C4-2B (cell line): ENCODE results near the gene CRIP2.

Experiments used
- ZFX ChIP-seq: fragments of 450-650 bp; IDR thresholded peaks from 2 replicates; pipeline ENCODE4 v1.6.1; 2017
- TF ChIP-seq, protein P1 (sequence below): fragments of 450-650 bp; conservative IDR thresholded peaks from 2 replicates; pipeline ENCODE4 v1.5.1; 2017; ENCODE audit warnings: mild to moderate bottlenecking

DNA sequence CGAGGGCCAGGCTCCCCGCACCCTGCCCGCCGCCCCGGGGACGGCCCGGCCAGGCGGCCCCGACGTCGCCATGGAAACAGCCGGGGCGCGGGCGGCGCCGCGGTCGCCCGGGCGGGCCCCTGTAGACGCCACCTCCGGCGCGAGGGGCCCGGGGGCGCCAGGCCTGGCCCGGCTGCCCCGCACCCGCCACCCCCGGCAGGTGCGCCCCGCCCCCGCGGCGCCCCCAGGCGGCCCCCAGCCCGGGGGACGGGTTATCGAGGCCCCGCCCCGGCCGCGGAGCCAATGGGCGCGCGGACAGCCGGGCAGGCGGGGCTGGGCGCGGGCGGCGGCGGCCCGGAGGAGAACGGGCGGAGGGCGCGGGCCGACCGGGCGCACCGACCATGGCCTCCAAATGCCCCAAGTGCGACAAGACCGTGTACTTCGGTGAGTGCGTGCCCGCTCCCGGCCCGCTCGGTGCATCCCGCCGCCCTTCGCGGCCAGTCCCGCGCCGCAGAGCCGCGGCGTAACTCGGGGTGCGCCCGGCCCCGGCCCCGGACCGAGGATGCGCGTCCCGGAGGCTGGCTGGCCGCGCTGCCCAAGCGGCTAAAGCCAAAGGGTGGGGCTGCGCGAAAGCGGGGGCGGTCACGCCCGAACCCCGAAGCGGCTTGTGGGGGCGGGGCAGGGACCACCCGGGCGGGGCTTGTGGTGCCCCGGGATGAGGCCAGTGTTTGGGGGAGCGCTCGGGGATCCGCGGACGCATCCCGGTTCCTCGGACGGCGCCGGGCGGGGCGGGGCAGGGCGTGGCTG, at the start of gene CRIP2:
- TF ChIP-seq, protein P1, sequence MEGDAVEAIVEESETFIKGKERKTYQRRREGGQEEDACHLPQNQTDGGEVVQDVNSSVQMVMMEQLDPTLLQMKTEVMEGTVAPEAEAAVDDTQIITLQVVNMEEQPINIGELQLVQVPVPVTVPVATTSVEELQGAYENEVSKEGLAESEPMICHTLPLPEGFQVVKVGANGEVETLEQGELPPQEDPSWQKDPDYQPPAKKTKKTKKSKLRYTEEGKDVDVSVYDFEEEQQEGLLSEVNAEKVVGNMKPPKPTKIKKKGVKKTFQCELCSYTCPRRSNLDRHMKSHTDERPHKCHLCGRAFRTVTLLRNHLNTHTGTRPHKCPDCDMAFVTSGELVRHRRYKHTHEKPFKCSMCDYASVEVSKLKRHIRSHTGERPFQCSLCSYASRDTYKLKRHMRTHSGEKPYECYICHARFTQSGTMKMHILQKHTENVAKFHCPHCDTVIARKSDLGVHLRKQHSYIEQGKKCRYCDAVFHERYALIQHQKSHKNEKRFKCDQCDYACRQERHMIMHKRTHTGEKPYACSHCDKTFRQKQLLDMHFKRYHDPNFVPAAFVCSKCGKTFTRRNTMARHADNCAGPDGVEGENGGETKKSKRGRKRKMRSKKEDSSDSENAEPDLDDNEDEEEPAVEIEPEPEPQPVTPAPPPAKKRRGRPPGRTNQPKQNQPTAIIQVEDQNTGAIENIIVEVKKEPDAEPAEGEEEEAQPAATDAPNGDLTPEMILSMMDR, result no peak
- TF ChIP-seq ZFX, result no peak
